ENCODE data around the gene SCAP. TPM values are rescaled to one million over a fixed set of nuclear protein-coding genes. Genes with fewer than 3 reads are reported as not detected.
"Not testable (repeated sequence)": the region's sequence is repeated elsewhere in the genome, so short reads cannot be mapped to it uniquely, and the experiment has no call there.

Gene SCAP
- total RNA-seq, 1 donor from 2014 or later: 103 TPM

DNA sequence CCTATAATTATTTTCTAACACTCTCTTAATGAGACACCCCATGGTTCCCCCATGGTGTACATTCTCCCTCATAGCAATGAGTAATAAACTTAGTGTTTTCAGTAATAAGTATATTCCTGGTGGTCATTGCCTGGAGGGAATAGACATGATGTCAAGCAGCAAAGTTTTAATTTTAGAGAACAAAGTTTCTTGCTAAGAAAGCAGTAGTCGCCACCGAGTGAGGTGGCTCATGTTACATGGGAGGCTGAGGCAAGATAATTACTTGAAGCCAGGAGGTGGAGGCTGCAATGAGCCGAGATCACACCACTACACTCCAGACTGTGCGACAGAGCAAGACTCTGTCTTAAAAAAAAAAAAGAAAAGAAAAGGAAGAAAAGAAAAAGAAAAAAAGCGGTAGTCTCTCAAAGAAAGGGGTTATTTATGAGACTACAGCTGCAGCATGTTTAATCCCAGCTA, 40.2 kb upstream of the SCAP start:
- H3K4me1 Mint-ChIP-seq: peaks cover 28% of the 10 kb centered on the region
- peak overlapping the region; percentile 13 for H3K4me3 Mint-ChIP-seq
- TF ChIP-seq, protein P1, sequence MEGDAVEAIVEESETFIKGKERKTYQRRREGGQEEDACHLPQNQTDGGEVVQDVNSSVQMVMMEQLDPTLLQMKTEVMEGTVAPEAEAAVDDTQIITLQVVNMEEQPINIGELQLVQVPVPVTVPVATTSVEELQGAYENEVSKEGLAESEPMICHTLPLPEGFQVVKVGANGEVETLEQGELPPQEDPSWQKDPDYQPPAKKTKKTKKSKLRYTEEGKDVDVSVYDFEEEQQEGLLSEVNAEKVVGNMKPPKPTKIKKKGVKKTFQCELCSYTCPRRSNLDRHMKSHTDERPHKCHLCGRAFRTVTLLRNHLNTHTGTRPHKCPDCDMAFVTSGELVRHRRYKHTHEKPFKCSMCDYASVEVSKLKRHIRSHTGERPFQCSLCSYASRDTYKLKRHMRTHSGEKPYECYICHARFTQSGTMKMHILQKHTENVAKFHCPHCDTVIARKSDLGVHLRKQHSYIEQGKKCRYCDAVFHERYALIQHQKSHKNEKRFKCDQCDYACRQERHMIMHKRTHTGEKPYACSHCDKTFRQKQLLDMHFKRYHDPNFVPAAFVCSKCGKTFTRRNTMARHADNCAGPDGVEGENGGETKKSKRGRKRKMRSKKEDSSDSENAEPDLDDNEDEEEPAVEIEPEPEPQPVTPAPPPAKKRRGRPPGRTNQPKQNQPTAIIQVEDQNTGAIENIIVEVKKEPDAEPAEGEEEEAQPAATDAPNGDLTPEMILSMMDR (conservative IDR thresholded peaks at IDR 0.05): no peak
- no peaks in the 10 kb centered on the region for H3K36me3 Mint-ChIP-seq (ENCODE audit: low read depth)
- no peaks in the 10 kb centered on the region for H3K9me3 Mint-ChIP-seq
- H3K27ac Mint-ChIP-seq (ENCODE audit: unreplicated experiment): no peak overlapping the region
- H3K27me3 Mint-ChIP-seq (ENCODE audit: low read depth): no peaks in the 10 kb centered on the region
- DNase-seq (ENCODE audit: low read depth, low spot score): no peak

DNA sequence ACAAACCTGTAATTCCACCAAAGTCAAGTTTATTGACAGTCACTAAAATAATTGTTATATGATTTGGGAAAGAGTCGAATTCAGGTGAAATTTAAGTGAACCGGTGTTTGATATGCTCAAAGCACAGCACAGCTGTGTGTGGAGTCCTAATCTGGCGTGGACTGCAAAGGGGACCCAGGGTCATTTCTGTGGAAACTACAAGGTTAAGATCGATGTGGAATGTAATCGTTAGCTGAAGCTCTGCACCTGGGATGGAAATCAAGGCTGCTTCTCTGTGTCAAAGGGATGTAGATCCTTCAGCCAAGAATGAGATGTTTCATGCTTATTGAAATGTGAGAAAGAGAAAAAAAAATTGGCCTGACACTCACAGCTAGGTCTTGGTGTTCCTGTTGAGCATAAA, 39.4 kb upstream of the SCAP start:
- H3K27me3 Mint-ChIP-seq (ENCODE audit: low read depth): no peaks in the 10 kb centered on the region
- TF ChIP-seq, protein P1 (conservative IDR thresholded peaks at IDR 0.05): no peak
- H3K4me3 Mint-ChIP-seq: peak overlapping the region; percentile 83
- H3K27ac Mint-ChIP-seq (ENCODE audit: unreplicated experiment): no peak overlapping the region
- DNase-seq (ENCODE audit: low read depth, low spot score): no peak
- H3K9me3 Mint-ChIP-seq: no peaks in the 10 kb centered on the region
- H3K4me1 Mint-ChIP-seq: peaks cover 24% of the 10 kb centered on the region
- peaks cover 3% of the 10 kb centered on the region for H3K36me3 Mint-ChIP-seq (ENCODE audit: low read depth)

DNA sequence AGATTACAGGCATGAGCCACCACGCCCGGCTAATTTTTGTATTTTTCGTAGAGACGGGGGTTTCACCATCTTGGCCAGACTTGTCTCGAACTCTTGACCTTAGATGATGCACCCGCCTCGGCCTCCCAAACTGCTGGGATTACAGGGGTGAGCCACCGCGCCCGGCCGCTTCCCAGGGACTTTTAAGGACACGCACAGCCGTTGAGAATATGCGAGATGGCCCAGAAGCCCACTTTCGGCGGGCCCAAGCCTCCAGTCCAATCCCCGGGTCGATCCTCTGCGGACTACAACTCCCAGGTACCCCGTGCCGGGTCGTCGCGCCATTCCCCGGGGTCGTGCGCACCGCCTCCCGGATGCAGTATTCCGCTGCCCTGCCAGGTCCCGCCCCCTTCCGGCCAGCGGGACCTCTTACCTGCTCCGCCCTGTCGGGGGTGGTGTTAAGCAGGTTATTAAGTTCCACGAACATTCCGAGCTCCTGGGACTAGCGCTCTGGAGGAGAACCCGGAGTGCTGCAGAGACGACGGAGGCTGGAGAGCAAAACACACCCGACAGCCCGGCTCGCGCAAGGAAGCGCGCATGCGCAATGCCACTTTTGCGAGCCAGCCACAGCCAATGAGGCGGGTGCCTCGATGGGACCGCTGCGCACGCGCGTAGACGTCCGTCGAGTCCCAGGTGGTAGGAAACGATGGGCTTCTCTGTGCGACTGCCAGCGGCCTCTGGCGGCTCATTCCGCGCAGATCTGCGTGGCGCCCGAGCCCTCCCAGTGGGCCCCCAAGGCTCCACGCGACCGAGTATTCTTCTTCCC, 37.6 kb upstream of the SCAP start, which contains the start of gene ELP6:
Gene ELP6, minus strand, starts transcription at position 588 of the 805 bp plus-strand sequence. Its CDS starts 122 bp downstream, at position 466.
- H3K4me1 Mint-ChIP-seq: peaks cover 24% of the 10 kb centered on the region
- H3K27ac Mint-ChIP-seq (ENCODE audit: unreplicated experiment): peak within 1 kb of the TSS; percentile 98
- DNase-seq (ENCODE audit: low read depth, low spot score): peak; percentile 95
- no peaks in the 10 kb centered on the region for H3K9me3 Mint-ChIP-seq
- peak within 1 kb of the TSS; percentile 100 for H3K4me3 Mint-ChIP-seq
- H3K27me3 Mint-ChIP-seq (ENCODE audit: low read depth): no peaks in the 10 kb centered on the region
- peaks cover 5% of the 10 kb centered on the region for H3K36me3 Mint-ChIP-seq (ENCODE audit: low read depth)
- TF ChIP-seq, protein P1 (conservative IDR thresholded peaks at IDR 0.05): peak; percentile 67

DNA sequence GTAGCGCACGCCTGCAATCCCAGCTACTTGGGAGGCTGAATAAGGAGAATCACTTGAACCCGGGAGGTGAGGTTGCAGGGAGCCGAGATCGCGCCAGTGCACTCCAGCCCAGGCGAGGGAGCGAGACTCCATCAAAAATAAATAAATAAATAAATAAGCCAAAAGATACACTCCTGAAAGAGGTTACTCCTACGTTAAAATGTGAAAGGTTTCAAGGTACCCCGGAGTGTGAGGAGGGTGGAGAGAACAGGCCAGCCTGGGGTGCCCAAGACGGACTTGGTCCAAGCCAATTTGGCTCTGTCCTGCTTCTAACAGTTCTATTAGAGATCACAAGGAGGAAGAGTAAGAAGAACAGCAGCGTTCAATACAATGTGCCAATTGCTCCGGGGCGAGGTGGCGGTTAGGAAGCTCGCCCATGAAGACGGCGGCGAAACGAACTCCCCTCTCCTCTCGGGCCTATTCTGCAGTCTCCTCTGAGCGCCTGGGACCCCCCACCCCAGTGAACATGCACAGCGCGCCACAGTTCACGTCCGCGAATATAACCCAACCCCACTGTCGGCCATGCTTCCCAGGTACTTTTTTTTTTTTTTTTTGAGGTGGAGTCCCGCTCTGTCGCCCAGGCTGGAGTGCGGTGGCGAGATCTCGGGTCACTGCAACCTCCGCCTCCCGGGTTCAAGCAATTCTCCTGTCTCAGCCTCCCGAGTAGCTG, 36.8 kb upstream of the SCAP start:
- no peaks in the 10 kb centered on the region for H3K9me3 Mint-ChIP-seq
- TF ChIP-seq, protein P1 (conservative IDR thresholded peaks at IDR 0.05): no peak
- H3K36me3 Mint-ChIP-seq (ENCODE audit: low read depth): peaks cover 5% of the 10 kb centered on the region
- peak overlapping the region; percentile 100 for H3K4me3 Mint-ChIP-seq
- DNase-seq (ENCODE audit: low read depth, low spot score): peak; percentile 12
- peak overlapping the region; percentile 98 for H3K27ac Mint-ChIP-seq (ENCODE audit: unreplicated experiment)
- H3K4me1 Mint-ChIP-seq: peaks cover 24% of the 10 kb centered on the region
- no peaks in the 10 kb centered on the region for H3K27me3 Mint-ChIP-seq (ENCODE audit: low read depth)

DNA sequence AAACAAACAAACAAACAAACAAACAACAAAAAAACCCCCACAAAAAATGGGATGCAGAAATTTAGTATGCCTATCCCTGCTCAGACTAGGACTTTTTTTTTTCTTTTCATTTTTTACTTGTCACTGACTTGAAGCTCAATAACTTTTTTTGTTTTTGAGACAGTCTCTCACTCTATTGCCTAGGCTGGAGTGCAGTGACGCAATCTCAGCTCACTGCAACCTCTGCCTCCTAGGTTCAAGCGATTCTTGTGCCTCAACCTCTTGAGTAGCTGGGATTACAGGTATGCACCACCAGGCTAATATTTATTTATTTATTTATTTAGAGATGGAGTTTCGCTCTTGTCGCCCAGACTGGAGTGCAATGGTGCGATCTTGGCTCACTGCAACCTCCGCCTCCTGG, 29.5 kb upstream of the SCAP start:
- H3K27ac Mint-ChIP-seq (ENCODE audit: unreplicated experiment); H3K36me3 Mint-ChIP-seq (ENCODE audit: low read depth): not testable (repeated sequence)

More for the DNA sequence above, 29.5 kb upstream of the SCAP start:
- H3K27me3 Mint-ChIP-seq (ENCODE audit: low read depth); H3K9me3 Mint-ChIP-seq; H3K4me1 Mint-ChIP-seq; H3K4me3 Mint-ChIP-seq; DNase-seq (ENCODE audit: low read depth, low spot score): not testable (repeated sequence)
